IMR-90 (cell line): ENCODE data around the gene NFATC3. TPM values are rescaled to one million over a fixed set of nuclear protein-coding genes. Genes with fewer than 3 reads are reported as not detected.

ENCODE experiments used
- ATAC-seq: fragments of 200-7000 bp; cut with Tn5 transposase; 2 replicates; pipeline ENCODE4 v1.9.1; 2020; ENCODE audit warnings: low read depth, mild to moderate bottlenecking, moderate library complexity
- BruUV-seq: library from RNA; stranded (reverse); fragments of 400-500 nt; replicated peaks from 2 replicates; lab custom pipeline; 2021; lab: Mats Ljungman, UMichigan
- CTCF ChIA-PET: fragments of 300-600 bp; formaldehyde crosslinking; extraction: SDS; loops from one replicate; lab custom pipeline; 2021; ENCODE audit warnings: antibody characterized with exemption; lab: Yijun Ruan, JAX
- POLR2A ChIA-PET: fragments of 300-600 bp; sonication (Branson Sonifier 250); formaldehyde crosslinking; loops from one replicate; lab custom pipeline; 2022; ENCODE audit warnings: antibody characterized with exemption; ENCODE audit not compliant: unreplicated experiment; lab: Charles Lee
- DNase-seq: peaks from one replicate; pipeline ENCODE4 v3.0.0; 2013
- H2AFZ ChIP-seq: replicated peaks from 2 replicates; pipeline ENCODE3; 2013; ENCODE audit warnings: low read length, mild to moderate bottlenecking; ENCODE audit not compliant: poor library complexity
- H2AK5ac ChIP-seq: 2 replicates; pipeline ENCODE4 v1.6.1; 2013; ENCODE audit warnings: low read depth, low read length, inconsistent platforms
- H2AK9ac ChIP-seq: replicated peaks from 2 replicates; pipeline ENCODE3; 2013; ENCODE audit warnings: mild to moderate bottlenecking, low read depth, low read length, moderate library complexity; ENCODE audit not compliant: poor library complexity
- H2BK120ac ChIP-seq: 2 replicates; pipeline ENCODE4 v1.6.1; 2013; ENCODE audit warnings: low read depth, low read length, inconsistent platforms
- H2BK15ac ChIP-seq: 3 replicates; pipeline ENCODE4 v1.6.1; 2013; ENCODE audit warnings: low read depth, low read length, inconsistent platforms
- H2BK20ac ChIP-seq: 2 replicates; pipeline ENCODE4 v1.6.1; 2013; ENCODE audit warnings: low read depth, mild to moderate bottlenecking, inconsistent platforms, low read length, moderate library complexity
- H2BK5ac ChIP-seq: 2 replicates; pipeline ENCODE4 v1.6.1; 2013; ENCODE audit warnings: mild to moderate bottlenecking, low read depth, low read length, inconsistent platforms; ENCODE audit not compliant: poor library complexity, severe bottlenecking
- H3K14ac ChIP-seq: replicated peaks from 2 replicates; pipeline ENCODE4 v1.6.1; 2013; ENCODE audit warnings: low read depth, low read length, inconsistent platforms
- H3K18ac ChIP-seq: 2 replicates; pipeline ENCODE4 v1.6.1; 2013; ENCODE audit warnings: low read depth, low read length, control low read depth
- H3K23ac ChIP-seq: 2 replicates; pipeline ENCODE4 v1.6.1; 2013; ENCODE audit warnings: low read depth, low read length, inconsistent platforms
- H3K27ac ChIP-seq: 2 replicates; pipeline ENCODE4 v1.5.1; 2013; ENCODE audit warnings: mild to moderate bottlenecking, control low read depth, low read length; ENCODE audit not compliant: insufficient read depth
- H3K27me3 ChIP-seq: 2 replicates; pipeline ENCODE4 v1.6.1; 2013; ENCODE audit warnings: low read length; ENCODE audit not compliant: control insufficient read depth, insufficient read depth
- H3K36me3 ChIP-seq: 2 replicates; pipeline ENCODE4 v1.6.1; 2013; ENCODE audit warnings: low read length, mixed read lengths; ENCODE audit not compliant: control insufficient read depth, insufficient read depth
- H3K4ac ChIP-seq: 2 replicates; pipeline ENCODE4 v1.6.1; 2013; ENCODE audit warnings: low read depth, low read length, inconsistent platforms
- H3K4me1 ChIP-seq: 2 replicates; pipeline ENCODE4 v1.6.1; 2013; ENCODE audit warnings: low read length, mixed read lengths; ENCODE audit not compliant: control insufficient read depth, insufficient read depth
- H3K4me2 ChIP-seq: 2 replicates; pipeline ENCODE4 v1.6.1; 2013; ENCODE audit warnings: low read depth, mild to moderate bottlenecking, control low read depth, low read length, moderate library complexity
- H3K4me3 ChIP-seq: 2 replicates; pipeline ENCODE4 v1.5.1; 2013; ENCODE audit warnings: low read depth, mild to moderate bottlenecking, control low read depth, low read length, moderate library complexity; ENCODE audit not compliant: insufficient read depth
- H3K56ac ChIP-seq: 2 replicates; pipeline ENCODE4 v1.6.1; 2013; ENCODE audit warnings: low read length, inconsistent platforms; ENCODE audit not compliant: insufficient read depth; ENCODE audit errors: extremely low read depth
- H3K79me1 ChIP-seq, 2 experiments: 2 replicates each; pipeline ENCODE4 v1.6.1; 2013; ENCODE audit warnings: low read length in 2 of 2, inconsistent platforms in 1 of 2, low read depth in 1 of 2
- H3K9ac ChIP-seq: 2 replicates; pipeline ENCODE4 v1.6.1; 2013; ENCODE audit warnings: low read depth, low read length, control low read depth
- H3K9me1 ChIP-seq: 2 replicates; pipeline ENCODE4 v1.6.1; 2013; ENCODE audit warnings: low read length, inconsistent platforms; ENCODE audit not compliant: insufficient read depth
- H3K9me3 ChIP-seq: 2 replicates; pipeline ENCODE4 v1.6.1; 2013; ENCODE audit warnings: low read length; ENCODE audit not compliant: control insufficient read depth, insufficient read depth
- H4K20me1 ChIP-seq: 2 replicates; pipeline ENCODE4 v1.6.1; 2013; ENCODE audit warnings: low read length, inconsistent platforms; ENCODE audit not compliant: insufficient read depth
- H4K5ac ChIP-seq: 2 replicates; pipeline ENCODE4 v1.6.1; 2013; ENCODE audit warnings: mild to moderate bottlenecking, low read depth, low read length, control low read depth
- H4K8ac ChIP-seq, 2 experiments: 2 replicates each; pipeline ENCODE4 v1.6.1; 2013; ENCODE audit warnings: low read depth in 2 of 2, low read length in 2 of 2, control low read depth in 1 of 2, inconsistent platforms in 1 of 2
- H4K91ac ChIP-seq: 2 replicates; pipeline ENCODE4 v1.6.1; 2013; ENCODE audit warnings: low read depth, low read length, inconsistent platforms; ENCODE audit not compliant: insufficient read depth
- CHD1 ChIP-seq: IDR thresholded peaks from 2 replicates; pipeline ENCODE4 v1.6.1; 2012; ENCODE audit warnings: low read depth, low read length, improper control_type of control experiment
- FOS ChIP-seq: fragments of 150-350 bp; IDR thresholded peaks from 2 replicates; pipeline ENCODE4 v1.6.1; 2016; ENCODE audit warnings: low read depth, low read length
- MAZ ChIP-seq: IDR thresholded peaks from 2 replicates; pipeline ENCODE4 v1.6.1; 2012; ENCODE audit warnings: low read depth, mild to moderate bottlenecking, low read length, improper control_type of control experiment, moderate library complexity, borderline replicate concordance
- MXI1 ChIP-seq: IDR thresholded peaks from 2 replicates; pipeline ENCODE4 v1.6.1; 2012; ENCODE audit warnings: low read depth, mild to moderate bottlenecking, low read length, moderate library complexity, borderline replicate concordance
- NFE2L2 ChIP-seq: fragments of 150-350 bp; IDR thresholded peaks from 2 replicates; pipeline ENCODE4 v1.6.1; 2016; ENCODE audit warnings: low read depth, mild to moderate bottlenecking, low read length
- POLR2A ChIP-seq: IDR thresholded peaks from 2 replicates; pipeline ENCODE4 v1.6.1; 2012; ENCODE audit warnings: mild to moderate bottlenecking, low read depth, low read length
- SMC3 ChIP-seq: fragments of 150-350 bp; IDR thresholded peaks from 2 replicates; pipeline ENCODE4 v1.6.1; 2016; ENCODE audit warnings: low read depth, mild to moderate bottlenecking, antibody characterized with exemption, low read length, moderate library complexity
- WGBS, 2 experiments: methylation state at CpG; one replicate each; pipeline versions ENCODE4 v1.1.5 to v1.1.7; 2013; ENCODE audit warnings: missing lambda C conversion rate in 2 of 2; ENCODE audit not compliant: insufficient read length in 1 of 2; ENCODE audit errors: extremely low coverage in 2 of 2; 5-methylcytosine and 5-hydroxymethylcytosine counted together
- dilution Hi-C: fragments of 300-500 bp; cut with HindIII; formaldehyde crosslinking; loops from one replicate; pipeline ENCODE4 v1.14.3; 2018; ENCODE audit warnings: low sequenced_read_pairs; ENCODE audit not compliant: unreplicated experiment
- in situ Hi-C: fragments of 300-500 bp; cut with MboI; formaldehyde crosslinking; loops from 3 replicates; pipeline ENCODE4 v1.14.3; 2019; ENCODE audit warnings: low sequenced_read_pairs, inconsistent platforms, mixed read lengths
- intact Hi-C: fragments of 100-400 bp; cut with micrococcal nuclease; formaldehyde crosslinking; loops from 2 replicates; pipeline ENCODE4 v1.10.0; 2022
- polyA plus RNA-seq, 3 experiments: library from polyadenylated mRNA; depleted of rRNA; stranded (reverse); fragments of >200 nt; gene quantifications; 2 replicates each; pipeline ENCODE4 v1.2.3, GENCODE V29; 2012; ENCODE audit warnings: low replicate concordance in 1 of 3
- total RNA-seq: library from RNA; depleted of rRNA; stranded (reverse); fragments of >200 nt; gene quantifications from 2 replicates; pipeline ENCODE4 v1.2.3, GENCODE V29; 2012

The NFATC3 gene
- total and polyA plus RNA-seq, 2 of the 4 experiments (the other 2 are of a cell fraction), result 6.3 to 21.5 TPM

DNA sequence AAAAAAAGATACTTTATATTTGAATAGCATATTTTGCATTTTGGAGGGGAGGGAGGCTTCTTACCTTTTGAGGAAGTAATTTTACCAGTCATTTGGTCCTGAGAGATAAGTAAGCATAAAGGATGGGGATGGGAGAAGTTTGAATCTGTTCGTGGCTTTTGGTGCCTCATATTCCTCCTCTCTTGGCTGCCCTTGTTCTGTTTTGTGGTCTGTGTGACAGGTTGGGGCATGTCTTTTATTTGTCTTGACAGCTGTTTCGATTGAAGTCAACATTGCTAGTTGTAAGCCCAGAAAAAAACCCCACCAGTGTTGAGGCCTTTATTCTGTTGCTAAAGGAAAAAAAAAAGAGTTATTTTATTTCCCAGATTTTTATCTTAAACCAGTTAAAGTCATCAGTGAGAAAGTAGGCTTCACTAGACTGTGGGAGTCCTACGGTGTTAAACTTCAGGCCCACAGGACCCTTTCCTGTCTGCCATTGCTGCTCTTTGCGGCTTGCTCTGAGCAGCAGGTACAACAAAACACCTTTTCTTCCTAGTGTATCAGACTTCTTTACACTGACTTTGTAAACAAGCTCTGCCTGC is 190.5 kb downstream of the NFATC3 start:
- no peak overlapping the region for H2AFZ ChIP-seq
- TF ChIP-seq NFE2L2 (no peak), MXI1 (no peak), MAZ (no peak), SMC3 (no peak), CHD1 (no peak), FOS (no peak), POLR2A (no peak)
- H3K4me3 ChIP-seq, result no peak overlapping the region
- no peak overlapping the region for H3K23ac ChIP-seq
- peaks cover 12% of the 10 kb centered on the region; the same call in 1 of the 2 replicates for H3K9me1 ChIP-seq
- H3K79me1 ChIP-seq, result peaks cover 21 to 71% of the 10 kb centered on the region in 2 experiments; a peak in 3 of 4 replicates
- no peak overlapping the region for H3K18ac ChIP-seq
- no peak overlapping the region for H3K4me2 ChIP-seq
- H3K4me1 ChIP-seq, result peaks cover 2% of the 10 kb centered on the region; the same call in 1 of the 2 replicates
- peaks cover 56% of the 10 kb centered on the region for H4K20me1 ChIP-seq
- in situ Hi-C loops, result no loop called here
- no peak overlapping the region for H3K14ac ChIP-seq
- no peaks in the 10 kb centered on the region for H3K9me3 ChIP-seq
- H4K91ac ChIP-seq, result no peak overlapping the region
- H3K56ac ChIP-seq, result no peak overlapping the region
- no peak overlapping the region for H3K4ac ChIP-seq
- H4K8ac ChIP-seq, result no peak overlapping the region
- H3K9ac ChIP-seq, result no peak overlapping the region
- no peak overlapping the region for H4K5ac ChIP-seq
- dilution Hi-C loops, result no loop called here
- TSS peak; percentile 23 for BruUV-seq
- peaks cover 30% of the 10 kb centered on the region for H3K36me3 ChIP-seq
- no CpG with 5 or more reads among the region's 4 CpGs for WGBS, 2 experiments
- ChIA-PET CTCF (interaction anchor here (0.9 kb wide), 1 partner anchor 12 kb away, joined by 4 read pairs; the partner anchor contains the start of gene SLC7A6), POLR2A (no interaction called here)
- H3K27me3 ChIP-seq, result no peaks in the 10 kb centered on the region
- H2BK15ac ChIP-seq, result no peak overlapping the region
- H2BK5ac ChIP-seq, result no peak overlapping the region
- H3K27ac ChIP-seq, result no peak overlapping the region
- DNase-seq (no peak), ATAC-seq (no peak)
- H2AK5ac ChIP-seq, result no peak overlapping the region
- H2BK20ac ChIP-seq, result no peak overlapping the region
- intact Hi-C loops, result no loop called here
- no peak overlapping the region for H2BK120ac ChIP-seq
- no peak overlapping the region for H2AK9ac ChIP-seq
